Activated CD8-positive, alpha-beta T cell treated with anti-CD3 and anti-CD28 coated beads for 36 hours (primary cell): ENCODE data around the gene CCDC142. TPM values are rescaled to one million over a fixed set of nuclear protein-coding genes. Genes with fewer than 3 reads are reported as not detected.

Experiments used
- ATAC-seq: fragments of 200-7000 bp; cut with Tn5 transposase; one replicate; pipeline ENCODE4 v1.10.0; 2021; ENCODE audit warnings: mild to moderate bottlenecking, moderate library complexity
- CTCF ChIA-PET: fragments of 350-600 bp; sonication (Branson Sonifier 250); formaldehyde crosslinking; loops from one replicate; lab custom pipeline; 2021; ENCODE audit warnings: antibody characterized with exemption; lab: Charles Lee
- POLR2A ChIA-PET: fragments of 350-600 bp; sonication (Branson Sonifier 250); formaldehyde crosslinking; loops from one replicate; lab custom pipeline; 2021; ENCODE audit warnings: antibody characterized with exemption; lab: Charles Lee
- DNase-seq: peaks from one replicate; pipeline ENCODE4 v3.0.0-alpha.2; 2020
- H3K27ac Mint-ChIP-seq: one replicate; pipeline ENCODE4 v1.8.0; 2021; ENCODE audit warnings: mild to moderate bottlenecking, mixed read lengths
- H3K27me3 Mint-ChIP-seq: one replicate; pipeline ENCODE4 v1.8.0; 2021; ENCODE audit warnings: mixed read lengths
- H3K36me3 Mint-ChIP-seq: one replicate; pipeline ENCODE4 v1.8.0; 2021; ENCODE audit warnings: low read depth, mixed read lengths
- H3K4me1 Mint-ChIP-seq: one replicate; pipeline ENCODE4 v1.8.0; 2021; ENCODE audit warnings: low read depth, mixed read lengths
- H3K4me3 Mint-ChIP-seq: one replicate; pipeline ENCODE4 v1.8.0; 2021; ENCODE audit warnings: mild to moderate bottlenecking, moderate library complexity, mixed read lengths
- H3K9me3 Mint-ChIP-seq: one replicate; pipeline ENCODE4 v1.8.0; 2021; ENCODE audit warnings: mixed read lengths
- CTCF ChIP-seq: fragments of 200-600 bp; IDR thresholded peaks from one replicate; pipeline ENCODE4 v1.8.0; 2022; ENCODE audit warnings: antibody characterized with exemption, mild to moderate bottlenecking
- intact Hi-C: fragments of 100-400 bp; cut with micrococcal nuclease; formaldehyde crosslinking; loops from one replicate; pipeline ENCODE4 v1.10.0; 2022
- total RNA-seq, 2 experiments: library from RNA; stranded (reverse); gene quantifications; one replicate each; pipeline ENCODE4 v1.2.3, GENCODE V29; 2021

CCDC142 gene
- total RNA-seq, 2 experiments from 2014 or later: 7.2 to 10.3 TPM

GRCh38 chr2:74493546-74493945 is 10.7 kb upstream of the CCDC142 start:
- no peak for DNase-seq
- H3K36me3 Mint-ChIP-seq: peaks cover 12% of the 10 kb centered on the region
- TF ChIP-seq CTCF: no peak
- peaks cover 6% of the 10 kb centered on the region for H3K27me3 Mint-ChIP-seq
- no peak overlapping the region for H3K4me3 Mint-ChIP-seq
- intact Hi-C loops: no loop called here
- no peak overlapping the region for H3K27ac Mint-ChIP-seq
- ChIA-PET CTCF (interaction anchor here (1.2 to 5.7 kb wide), 3 partner anchors 10 to 94 kb away, joined by 4 to 32 read pairs (median 5); partner anchors contain the start of genes CCDC142 and TTC31), POLR2A (interaction anchor here (0.6 to 1.2 kb wide), 3 partner anchors 11 to 46 kb away, joined by 3 to 4 read pairs (median 3); partner anchors contain the start of genes CCDC142 and TTC31)
- ATAC-seq: no peak
- no peaks in the 10 kb centered on the region for H3K9me3 Mint-ChIP-seq
- H3K4me1 Mint-ChIP-seq: peaks cover 4% of the 10 kb centered on the region

- no peak overlapping the region for H3K27ac Mint-ChIP-seq
- no peak for TF ChIP-seq CTCF
- no peaks in the 10 kb centered on the region for H3K9me3 Mint-ChIP-seq
- no peaks in the 10 kb centered on the region for H3K27me3 Mint-ChIP-seq
- H3K36me3 Mint-ChIP-seq: peaks cover 12% of the 10 kb centered on the region
- H3K4me3 Mint-ChIP-seq: no peak overlapping the region
- ATAC-seq: no peak
- CTCF ChIA-PET: interaction anchor here (2.1 to 5.7 kb wide), 2 partner anchors 9 to 96 kb away, joined by 5 to 32 read pairs; partner anchors contain the start of genes CCDC142 and TTC31
- H3K4me1 Mint-ChIP-seq: no peaks in the 10 kb centered on the region
- DNase-seq: no peak
- POLR2A ChIA-PET: interaction anchor here (0.8 to 1.4 kb wide), 2 partner anchors 9 to 11 kb away, joined by 3 to 4 read pairs; no protein-coding TSS in a partner anchor
- intact Hi-C loops: no loop called here
Measured at GRCh38 chr2:74491648-74492544, 9.1 kb upstream of the CCDC142 start.

- no peak overlapping the region for H3K4me3 Mint-ChIP-seq
- H3K27me3 Mint-ChIP-seq: no peaks in the 10 kb centered on the region
- TF ChIP-seq CTCF: no peak
- peaks cover 19% of the 10 kb centered on the region for H3K36me3 Mint-ChIP-seq
- peaks cover 2% of the 10 kb centered on the region for H3K4me1 Mint-ChIP-seq
- intact Hi-C loops: no loop called here
- POLR2A ChIA-PET: interaction anchor here (0.9 to 1.2 kb wide), 3 partner anchors 12 to 39 kb away, joined by 3 to 4 read pairs (median 3); partner anchors contain the start of genes AUP1 and HTRA2
- no peaks in the 10 kb centered on the region for H3K9me3 Mint-ChIP-seq
- ATAC-seq (no peak), DNase-seq (no peak)
- H3K27ac Mint-ChIP-seq: no peak overlapping the region
- CTCF ChIA-PET: interaction anchor here (0.9 to 2.1 kb wide), 2 partner anchors 42 to 96 kb away, joined by 4 to 6 read pairs; no protein-coding TSS in a partner anchor
Measured at GRCh38 chr2:74489906-74490305, 7.1 kb upstream of the CCDC142 start.

- peaks cover 6% of the 10 kb centered on the region for H3K4me1 Mint-ChIP-seq
- no peak overlapping the region for H3K4me3 Mint-ChIP-seq
- POLR2A ChIA-PET: interaction anchor here (0.9 to 1.2 kb wide), 4 partner anchors 13 to 67 kb away, joined by 3 to 4 read pairs (median 3); partner anchors contain the start of genes AUP1 and HTRA2
- CTCF ChIA-PET: interaction anchor here (0.9 to 2.1 kb wide), 3 partner anchors 43 to 99 kb away, joined by 3 to 6 read pairs (median 4); no protein-coding TSS in a partner anchor
- no peak overlapping the region for H3K27ac Mint-ChIP-seq
- no peaks in the 10 kb centered on the region for H3K9me3 Mint-ChIP-seq
- intact Hi-C loops: no loop called here
- DNase-seq (no peak), ATAC-seq (no peak)
- peaks cover 20% of the 10 kb centered on the region for H3K36me3 Mint-ChIP-seq
- no peaks in the 10 kb centered on the region for H3K27me3 Mint-ChIP-seq
- no peak for TF ChIP-seq CTCF
Measured at GRCh38 chr2:74488643-74489481, 6.1 kb upstream of the CCDC142 start.
